Panc1 (cell line): ENCODE results near the gene MAL. TPM values are rescaled to one million over a fixed set of nuclear protein-coding genes. Genes with fewer than 3 reads are reported as not detected.

ENCODE experiments used
- ATAC-seq: fragments of 200-7000 bp; cut with Tn5 transposase; 2 replicates; pipeline ENCODE4 v1.9.1; 2020; ENCODE audit warnings: mild to moderate bottlenecking, moderate library complexity
- BruUV-seq: library from RNA; stranded (reverse); fragments of 400-500 nt; replicated peaks from 2 replicates; lab custom pipeline; 2021; lab: Mats Ljungman, UMichigan
- CTCF ChIA-PET: fragments of 300-600 bp; sonication (Branson Sonifier 250); formaldehyde crosslinking; loops from one replicate; lab custom pipeline; 2022; ENCODE audit warnings: antibody characterized with exemption; lab: Charles Lee
- POLR2A ChIA-PET: fragments of 300-600 bp; sonication (Branson Sonifier 250); formaldehyde crosslinking; loops from one replicate; lab custom pipeline; 2022; ENCODE audit warnings: antibody characterized with exemption; lab: Charles Lee
- DNase-seq: peaks from one replicate; pipeline ENCODE4 v3.0.0-alpha.2; 2010; ENCODE audit warnings: low read depth, low spot score
- H3K27ac ChIP-seq: 2 replicates; pipeline ENCODE4 v1.5.1; 2011; ENCODE audit warnings: mild to moderate bottlenecking, low read length, inconsistent platforms
- H3K27me3 ChIP-seq: fragments of 200-500 bp; sonication (Bioruptor generic); 2 replicates; pipeline ENCODE4 v1.6.0; 2014; ENCODE audit warnings: low read length, inconsistent platforms; ENCODE audit not compliant: control insufficient read depth, insufficient read depth
- H3K36me3 ChIP-seq: fragments of 200-500 bp; sonication (Bioruptor generic); 2 replicates; pipeline ENCODE4 v1.5.1; 2014; ENCODE audit warnings: inconsistent platforms, mild to moderate bottlenecking, low read length, moderate library complexity; ENCODE audit not compliant: control insufficient read depth, insufficient read depth
- H3K4me1 ChIP-seq: 2 replicates; pipeline ENCODE4 v1.5.1; 2011; ENCODE audit warnings: inconsistent platforms, mild to moderate bottlenecking, low read length, moderate library complexity; ENCODE audit not compliant: control insufficient read depth, insufficient read depth
- H3K4me3 ChIP-seq, 2 experiments: 2 replicates each; pipeline ENCODE4 v1.5.1; 2011 to 2012; ENCODE audit warnings: low read depth in 2 of 2, low read length in 2 of 2, mild to moderate bottlenecking in 2 of 2, inconsistent platforms in 1 of 2, moderate library complexity in 1 of 2
- H3K9me3 ChIP-seq: fragments of 200-500 bp; sonication (Bioruptor generic); 2 replicates; pipeline ENCODE4 v1.5.1; 2014; ENCODE audit warnings: low read depth, mild to moderate bottlenecking, inconsistent platforms, low read length, moderate library complexity; ENCODE audit not compliant: control insufficient read depth, insufficient read depth
- POLR2AphosphoS5 ChIP-seq: IDR thresholded peaks from 2 replicates; pipeline ENCODE4 v1.6.1; 2012; ENCODE audit warnings: mild to moderate bottlenecking, low read depth, low read length, moderate library complexity
- SIN3A ChIP-seq: IDR thresholded peaks from 2 replicates; pipeline ENCODE4 v1.6.1; 2012; ENCODE audit warnings: low read depth, mild to moderate bottlenecking, low read length, moderate library complexity, borderline replicate concordance; ENCODE audit not compliant: insufficient read depth
- TCF7L2 ChIP-seq: IDR thresholded peaks from 2 replicates; pipeline ENCODE4 v1.6.1; 2011; ENCODE audit warnings: mild to moderate bottlenecking, low read depth, low read length, inconsistent platforms
- in situ Hi-C: cut with HindIII; loops from 2 replicates; pipeline ENCODE4 v1.10.0; 2016; ENCODE audit warnings: low sequenced_read_pairs, low pct_unique_long_range_greater_than_20kb
- intact Hi-C: fragments of 100-400 bp; cut with micrococcal nuclease; formaldehyde crosslinking; loops from one replicate; pipeline ENCODE4 v1.10.0; 2022; ENCODE audit not compliant: unreplicated experiment
- total RNA-seq: library from RNA; stranded (reverse); gene quantifications from one replicate; pipeline ENCODE4 v1.2.1, GENCODE V29; 2021; ENCODE audit not compliant: unreplicated experiment
- TF ChIP-seq, protein P1 (sequence below), 2 experiments: IDR thresholded peaks; 2 replicates each; pipeline ENCODE4 v1.6.1; 2011 to 2012; ENCODE audit warnings: low read depth in 2 of 2, control low read depth in 1 of 2, low read length in 1 of 2, mild to moderate bottlenecking in 1 of 2, moderate library complexity in 1 of 2; ENCODE audit not compliant: insufficient read depth in 1 of 2
- TF ChIP-seq, protein P2 (sequence below): fragments of 450-650 bp; IDR thresholded peaks from 2 replicates; pipeline ENCODE4 v1.5.1; 2017; ENCODE audit warnings: mild to moderate bottlenecking

Gene MAL
- total RNA-seq, 1 experiment from 2014 or later = 1.3 TPM

- TF ChIP-seq SIN3A (no peak), TCF7L2 (no peak), POLR2AphosphoS5 (no peak)
- TF ChIP-seq, protein P1, sequence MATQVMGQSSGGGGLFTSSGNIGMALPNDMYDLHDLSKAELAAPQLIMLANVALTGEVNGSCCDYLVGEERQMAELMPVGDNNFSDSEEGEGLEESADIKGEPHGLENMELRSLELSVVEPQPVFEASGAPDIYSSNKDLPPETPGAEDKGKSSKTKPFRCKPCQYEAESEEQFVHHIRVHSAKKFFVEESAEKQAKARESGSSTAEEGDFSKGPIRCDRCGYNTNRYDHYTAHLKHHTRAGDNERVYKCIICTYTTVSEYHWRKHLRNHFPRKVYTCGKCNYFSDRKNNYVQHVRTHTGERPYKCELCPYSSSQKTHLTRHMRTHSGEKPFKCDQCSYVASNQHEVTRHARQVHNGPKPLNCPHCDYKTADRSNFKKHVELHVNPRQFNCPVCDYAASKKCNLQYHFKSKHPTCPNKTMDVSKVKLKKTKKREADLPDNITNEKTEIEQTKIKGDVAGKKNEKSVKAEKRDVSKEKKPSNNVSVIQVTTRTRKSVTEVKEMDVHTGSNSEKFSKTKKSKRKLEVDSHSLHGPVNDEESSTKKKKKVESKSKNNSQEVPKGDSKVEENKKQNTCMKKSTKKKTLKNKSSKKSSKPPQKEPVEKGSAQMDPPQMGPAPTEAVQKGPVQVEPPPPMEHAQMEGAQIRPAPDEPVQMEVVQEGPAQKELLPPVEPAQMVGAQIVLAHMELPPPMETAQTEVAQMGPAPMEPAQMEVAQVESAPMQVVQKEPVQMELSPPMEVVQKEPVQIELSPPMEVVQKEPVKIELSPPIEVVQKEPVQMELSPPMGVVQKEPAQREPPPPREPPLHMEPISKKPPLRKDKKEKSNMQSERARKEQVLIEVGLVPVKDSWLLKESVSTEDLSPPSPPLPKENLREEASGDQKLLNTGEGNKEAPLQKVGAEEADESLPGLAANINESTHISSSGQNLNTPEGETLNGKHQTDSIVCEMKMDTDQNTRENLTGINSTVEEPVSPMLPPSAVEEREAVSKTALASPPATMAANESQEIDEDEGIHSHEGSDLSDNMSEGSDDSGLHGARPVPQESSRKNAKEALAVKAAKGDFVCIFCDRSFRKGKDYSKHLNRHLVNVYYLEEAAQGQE (IDR thresholded peaks at IDR 0.05; ENCODE audit: insufficient read depth in 1 of 2, low read depth in 2 of 2, low read length in 1 of 2) = no peak
- TF ChIP-seq, protein P2, sequence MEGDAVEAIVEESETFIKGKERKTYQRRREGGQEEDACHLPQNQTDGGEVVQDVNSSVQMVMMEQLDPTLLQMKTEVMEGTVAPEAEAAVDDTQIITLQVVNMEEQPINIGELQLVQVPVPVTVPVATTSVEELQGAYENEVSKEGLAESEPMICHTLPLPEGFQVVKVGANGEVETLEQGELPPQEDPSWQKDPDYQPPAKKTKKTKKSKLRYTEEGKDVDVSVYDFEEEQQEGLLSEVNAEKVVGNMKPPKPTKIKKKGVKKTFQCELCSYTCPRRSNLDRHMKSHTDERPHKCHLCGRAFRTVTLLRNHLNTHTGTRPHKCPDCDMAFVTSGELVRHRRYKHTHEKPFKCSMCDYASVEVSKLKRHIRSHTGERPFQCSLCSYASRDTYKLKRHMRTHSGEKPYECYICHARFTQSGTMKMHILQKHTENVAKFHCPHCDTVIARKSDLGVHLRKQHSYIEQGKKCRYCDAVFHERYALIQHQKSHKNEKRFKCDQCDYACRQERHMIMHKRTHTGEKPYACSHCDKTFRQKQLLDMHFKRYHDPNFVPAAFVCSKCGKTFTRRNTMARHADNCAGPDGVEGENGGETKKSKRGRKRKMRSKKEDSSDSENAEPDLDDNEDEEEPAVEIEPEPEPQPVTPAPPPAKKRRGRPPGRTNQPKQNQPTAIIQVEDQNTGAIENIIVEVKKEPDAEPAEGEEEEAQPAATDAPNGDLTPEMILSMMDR = no peak
- Histone ChIP-seq H3K27ac (no peak overlapping the region), H3K27me3 (peaks cover 8% of the 10 kb centered on the region), H3K4me1 (no peaks in the 10 kb centered on the region; the same call in 1 of the 2 replicates), H3K9me3 (no peaks in the 10 kb centered on the region), H3K4me3 (no peak overlapping the region), H3K36me3 (no peaks in the 10 kb centered on the region)
- no TSS peak for BruUV-seq
- DNase-seq (no peak), ATAC-seq (no peak)
- POLR2A ChIA-PET = interaction anchor here (1.0 kb wide), 1 partner anchor 63 kb away, joined by 10 read pairs; no protein-coding TSS in a partner anchor
- in situ Hi-C loops = no loop called here
- CTCF ChIA-PET = interaction anchor here (2.3 kb wide), 1 partner anchor 66 kb away, joined by 8 read pairs; no protein-coding TSS in a partner anchor
- intact Hi-C loops = loop anchor here (2.0 kb wide), 1 partner anchor 30 kb away; no protein-coding TSS in a partner anchor
Measured at GRCh38 chr2:95052307-95052706, 26.8 kb downstream of the MAL start.

GRCh38 chr2:95052804-95053479 is 27.4 kb downstream of the MAL start:
- H3K4me3 ChIP-seq = no peak overlapping the region
- H3K27ac ChIP-seq = no peak overlapping the region
- no peak for TF ChIP-seq SIN3A
- TF ChIP-seq, protein P1 (IDR thresholded peaks at IDR 0.05; ENCODE audit: insufficient read depth in 1 of 2, low read depth in 2 of 2, low read length in 1 of 2) = no peak
- no peak for TF ChIP-seq POLR2AphosphoS5
- no peak for TF ChIP-seq TCF7L2
- ChIA-PET CTCF (interaction anchor here (0.6 to 2.3 kb wide), 6 partner anchors 9 to 67 kb away, joined by 3 to 8 read pairs (median 4); no protein-coding TSS in a partner anchor), POLR2A (interaction anchor here (1.0 kb wide), 1 partner anchor 63 kb away, joined by 10 read pairs; no protein-coding TSS in a partner anchor)
- H3K4me1 ChIP-seq = no peaks in the 10 kb centered on the region; the same call in 1 of the 2 replicates
- ATAC-seq = no peak
- in situ Hi-C loops = no loop called here
- BruUV-seq = no TSS peak
- H3K27me3 ChIP-seq = peaks cover 8% of the 10 kb centered on the region
- no peak for DNase-seq
- intact Hi-C loops = loop anchor here (2.0 kb wide), 1 partner anchor 30 kb away; no protein-coding TSS in a partner anchor
- H3K9me3 ChIP-seq = no peaks in the 10 kb centered on the region
- no peaks in the 10 kb centered on the region for H3K36me3 ChIP-seq
